NT2/D1 (cell line): ENCODE measurements around the gene CENPQ.

Experiments used
- YY1 ChIP-seq: IDR thresholded peaks from 2 replicates; pipeline ENCODE4 v1.6.1; 2011; ENCODE audit not compliant: insufficient read length, insufficient read depth
- ZNF274 ChIP-seq: IDR thresholded peaks from 2 replicates; pipeline ENCODE4 v1.6.1; 2011; ENCODE audit warnings: mild to moderate bottlenecking, low read depth, low read length

GRCh38 chr6:49463612-49463967 is 420 bp downstream of the CENPQ start:
- no peak for TF ChIP-seq YY1
- no peak for TF ChIP-seq ZNF274
